H9 (cell line): Measurements from ENCODE around the gene IL36RN. TPM values are rescaled to one million over a fixed set of nuclear protein-coding genes. Genes with fewer than 3 reads are reported as not detected.

Experiments used
- DNase-seq: peaks from one replicate; pipeline ENCODE4 v3.0.0-alpha.2; 2017
- H2AFZ ChIP-seq: one replicate; pipeline ENCODE4 v1.6.1; 2013; ENCODE audit warnings: mild to moderate bottlenecking, low read length, control low read depth, moderate library complexity
- H2AK5ac ChIP-seq: 2 replicates; pipeline ENCODE4 v1.6.1; 2013; ENCODE audit warnings: low read length, control low read depth, mixed read lengths; ENCODE audit not compliant: insufficient read length
- H2BK120ac ChIP-seq: one replicate; pipeline ENCODE4 v1.6.1; 2013; ENCODE audit warnings: low read depth, mild to moderate bottlenecking, low read length, control low read depth, inconsistent platforms; ENCODE audit not compliant: poor library complexity, severe bottlenecking
- H2BK12ac ChIP-seq: 2 replicates; pipeline ENCODE4 v1.6.1; 2013; ENCODE audit warnings: low read length, control low read depth, mixed read lengths, low read depth; ENCODE audit not compliant: insufficient read length
- H2BK15ac ChIP-seq: 2 replicates; pipeline ENCODE4 v1.6.1; 2013; ENCODE audit warnings: low read depth, low read length, control low read depth
- H2BK20ac ChIP-seq: one replicate; pipeline ENCODE4 v1.6.1; 2013; ENCODE audit warnings: low read depth, mild to moderate bottlenecking, low read length, control low read depth, inconsistent platforms; ENCODE audit not compliant: poor library complexity, severe bottlenecking
- H2BK5ac ChIP-seq: 2 replicates; pipeline ENCODE4 v1.6.1; 2013; ENCODE audit warnings: low read length, control low read depth, mixed read lengths; ENCODE audit not compliant: insufficient read length
- H3K14ac ChIP-seq: 2 replicates; pipeline ENCODE4 v1.6.1; 2013; ENCODE audit warnings: low read length, control low read depth; ENCODE audit not compliant: insufficient read depth
- H3K18ac ChIP-seq: 2 replicates; pipeline ENCODE4 v1.6.1; 2013; ENCODE audit warnings: low read depth, mild to moderate bottlenecking, mixed read lengths, low read length, control low read depth; ENCODE audit not compliant: insufficient read length
- H3K23ac ChIP-seq: 2 replicates; pipeline ENCODE4 v1.6.1; 2013; ENCODE audit warnings: low read length, control low read depth, mixed read lengths, low read depth; ENCODE audit not compliant: insufficient read length
- H3K23me2 ChIP-seq: 2 replicates; pipeline ENCODE4 v1.6.1; 2013; ENCODE audit warnings: low read depth, mild to moderate bottlenecking, mixed read lengths, low read length, control low read depth; ENCODE audit not compliant: insufficient read length, poor library complexity, severe bottlenecking
- H3K27ac ChIP-seq: 2 replicates; pipeline ENCODE4 v1.5.1; 2013; ENCODE audit warnings: low read length, control low read depth, mixed read lengths, low read depth; ENCODE audit not compliant: insufficient read length
- H3K27me3 ChIP-seq: 2 replicates; pipeline ENCODE4 v1.6.1; 2013; ENCODE audit warnings: low read length, control low read depth, inconsistent platforms; ENCODE audit not compliant: insufficient read depth
- H3K4ac ChIP-seq: 2 replicates; pipeline ENCODE4 v1.6.1; 2013; ENCODE audit warnings: low read depth, mild to moderate bottlenecking, control low read depth, inconsistent platforms, low read length, moderate library complexity
- H3K4me1 ChIP-seq: 2 replicates; pipeline ENCODE4 v1.6.1; 2013; ENCODE audit warnings: low read length, control low read depth, inconsistent platforms; ENCODE audit not compliant: insufficient read depth
- H3K4me2 ChIP-seq: 2 replicates; pipeline ENCODE4 v1.6.1; 2013; ENCODE audit warnings: low read length, control low read depth, mixed read lengths; ENCODE audit not compliant: insufficient read length, insufficient read depth
- H3K56ac ChIP-seq: 2 replicates; pipeline ENCODE4 v1.6.1; 2013; ENCODE audit warnings: low read depth, mild to moderate bottlenecking, mixed read lengths, low read length, control low read depth; ENCODE audit not compliant: insufficient read length
- H3K79me1 ChIP-seq: 2 replicates; pipeline ENCODE4 v1.6.1; 2013; ENCODE audit warnings: low read depth, mild to moderate bottlenecking, moderate library complexity, low read length, control low read depth, inconsistent platforms; ENCODE audit not compliant: insufficient read depth, poor library complexity, severe bottlenecking
- H3K79me2 ChIP-seq: 2 replicates; pipeline ENCODE4 v1.6.1; 2013; ENCODE audit warnings: low read length, control low read depth, inconsistent platforms; ENCODE audit not compliant: insufficient read depth
- H3K9ac ChIP-seq: 2 replicates; pipeline ENCODE4 v1.6.1; 2013; ENCODE audit warnings: low read length, control low read depth, mixed read lengths; ENCODE audit not compliant: insufficient read length; ENCODE audit errors: extremely low read depth
- H3K9me3 ChIP-seq: one replicate; pipeline ENCODE4 v1.6.1; 2013; ENCODE audit warnings: low read depth, low read length, inconsistent platforms; ENCODE audit not compliant: control insufficient read depth
- H3T11ph ChIP-seq: one replicate; pipeline ENCODE4 v1.6.1; 2013; ENCODE audit warnings: mild to moderate bottlenecking, low read length, control low read depth, inconsistent platforms
- H4K20me1 ChIP-seq: one replicate; pipeline ENCODE4 v1.6.1; 2013; ENCODE audit not compliant: control insufficient read depth, insufficient read length, insufficient read depth
- H4K5ac ChIP-seq: 2 replicates; pipeline ENCODE4 v1.6.1; 2013; ENCODE audit warnings: low read depth, mild to moderate bottlenecking, mixed read lengths, low read length, control low read depth; ENCODE audit not compliant: insufficient read length
- H4K8ac ChIP-seq: replicated peaks from 2 replicates; pipeline ENCODE4 v1.6.1; 2013; ENCODE audit warnings: low read length, control low read depth, mixed read lengths, low read depth; ENCODE audit not compliant: insufficient read length
- H4K91ac ChIP-seq: 2 replicates; pipeline ENCODE4 v1.6.1; 2013; ENCODE audit warnings: low read depth, mild to moderate bottlenecking, moderate library complexity, mixed read lengths, low read length, control low read depth; ENCODE audit not compliant: insufficient read length
- H3K27ac Mint-ChIP-seq, 3 experiments: 2 replicates in 2 of 3; 3 replicates in 1 of 3; pipeline ENCODE4 v1.8.0; 2020 to 2021; ENCODE audit warnings: mixed read lengths in 3 of 3, mild to moderate bottlenecking in 1 of 3, moderate library complexity in 1 of 3
- H3K27me3 Mint-ChIP-seq: 2 replicates; pipeline ENCODE4 v1.8.0; 2021; ENCODE audit warnings: low read depth, mild to moderate bottlenecking, moderate library complexity, mixed read lengths
- H3K36me3 Mint-ChIP-seq, 3 experiments: 2 replicates in 2 of 3; 3 replicates in 1 of 3; pipeline ENCODE4 v1.8.0; 2020 to 2021; ENCODE audit warnings: low read depth in 3 of 3, mixed read lengths in 3 of 3; ENCODE audit not compliant: insufficient read depth in 1 of 3
- H3K4me1 Mint-ChIP-seq, 2 experiments: 2 replicates each; pipeline ENCODE4 v1.8.0; 2020; ENCODE audit warnings: mixed read lengths in 2 of 2
- H3K4me3 Mint-ChIP-seq, 2 experiments: 2 replicates in 1 of 2; 3 replicates in 1 of 2; pipeline ENCODE4 v1.8.0; 2020 to 2021; ENCODE audit warnings: mild to moderate bottlenecking in 2 of 2, mixed read lengths in 2 of 2, moderate library complexity in 1 of 2
- H3K9me3 Mint-ChIP-seq, 2 experiments: 2 replicates in 1 of 2; 3 replicates in 1 of 2; pipeline ENCODE4 v1.8.0; 2020; ENCODE audit warnings: mild to moderate bottlenecking in 2 of 2, mixed read lengths in 2 of 2, moderate library complexity in 1 of 2
- CTCF ChIP-seq: fragments of 200-600 bp; sonication (generic); conservative IDR thresholded peaks from 3 replicates; pipeline ENCODE4 v1.8.0; 2021; ENCODE audit warnings: antibody characterized with exemption, mild to moderate bottlenecking
- WGBS: extraction: QIAGEN DNeasy Blood & Tissue Kit; methylation state at CpG from one replicate; pipeline ENCODE4 v1.1.7; 2013; ENCODE audit warnings: missing lambda C conversion rate, low lambda C conversion rate, mixed read lengths; ENCODE audit not compliant: insufficient read length; ENCODE audit errors: extremely low coverage; 5-methylcytosine and 5-hydroxymethylcytosine counted together
- total RNA-seq: library from RNA; stranded (reverse); gene quantifications from 2 replicates; pipeline ENCODE4 v1.2.1, GENCODE V29; 2021

IL36RN gene
- total RNA-seq, 1 experiment from 2014 or later, result not detected

GRCh38 chr2:113015042-113015441 is 44.0 kb upstream of the IL36RN start:
- no peak overlapping the region for H4K8ac ChIP-seq
- H3K9ac ChIP-seq, result no peak overlapping the region
- no peak overlapping the region for H2BK120ac ChIP-seq
- no peaks in the 10 kb centered on the region for H3K9me3 ChIP-seq
- Mint-ChIP-seq H3K9me3 (peaks cover 27 to 69% of the 10 kb centered on the region in 2 experiments), H3K27me3 (peaks cover 44% of the 10 kb centered on the region), H3K4me3 (no peak overlapping the region), H3K27ac (no peak overlapping the region), H3K36me3 (no peaks in the 10 kb centered on the region; a peak in 1 of 7 replicates), H3K4me1 (no peaks in the 10 kb centered on the region)
- H2BK12ac ChIP-seq, result no peak overlapping the region
- H2BK5ac ChIP-seq, result no peak overlapping the region
- H3K79me2 ChIP-seq, result no peaks in the 10 kb centered on the region
- H2BK15ac ChIP-seq, result no peak overlapping the region
- no CpG with 5 or more reads among the region's 1 CpG for WGBS
- no peak overlapping the region for H3K4me2 ChIP-seq
- H2AFZ ChIP-seq, result no peak overlapping the region
- H4K91ac ChIP-seq, result no peak overlapping the region
- no peak overlapping the region for H3K27ac ChIP-seq
- H3K56ac ChIP-seq, result no peak overlapping the region
- no peak overlapping the region for H2AK5ac ChIP-seq
- H3K14ac ChIP-seq, result no peak overlapping the region
- H3K23me2 ChIP-seq, result no peaks in the 10 kb centered on the region
- H4K20me1 ChIP-seq, result no peaks in the 10 kb centered on the region
- TF ChIP-seq CTCF, result no peak
- H3K23ac ChIP-seq, result no peak overlapping the region
- H3K18ac ChIP-seq, result no peak overlapping the region
- no peak overlapping the region for H3K4ac ChIP-seq
- H2BK20ac ChIP-seq, result no peak overlapping the region
- no peak overlapping the region for H4K5ac ChIP-seq
- no peaks in the 10 kb centered on the region for H3K27me3 ChIP-seq
- no peak overlapping the region for H3T11ph ChIP-seq
- H3K4me1 ChIP-seq, result no peaks in the 10 kb centered on the region
- no peak for DNase-seq
- no peaks in the 10 kb centered on the region for H3K79me1 ChIP-seq
